BE2C (cell line): ENCODE results near the gene CTBP1.

Experiments
- DNase-seq: peaks from one replicate; pipeline ENCODE4 v3.0.0-alpha.2; 2020
- H3K27me3 ChIP-seq: fragments of 250-450 bp; sonication (Bioruptor Pico); 2 replicates; pipeline ENCODE4 v1.5.1; 2020; ENCODE audit warnings: mild to moderate bottlenecking
- H3K36me3 ChIP-seq: fragments of 250-450 bp; sonication (Bioruptor Pico); 2 replicates; pipeline ENCODE4 v1.5.1; 2020; ENCODE audit warnings: mild to moderate bottlenecking
- H3K4me1 ChIP-seq: fragments of 250-450 bp; sonication (Bioruptor Pico); 2 replicates; pipeline ENCODE4 v1.5.1; 2020
- H3K4me3 ChIP-seq: 2 replicates; pipeline ENCODE4 v1.5.1; 2011; ENCODE audit warnings: low read depth, low read length
- H3K9me3 ChIP-seq: fragments of 250-450 bp; sonication (Bioruptor Pico); 2 replicates; pipeline ENCODE4 v1.5.1; 2020
- CTCF ChIP-seq: IDR thresholded peaks from 2 replicates; pipeline ENCODE4 v1.5.1; 2012; ENCODE audit warnings: mild to moderate bottlenecking, low read depth, low read length

CTBP1 gene

GRCh38 chr4:1191621-1192020 lies 57.3 kb downstream of the CTBP1 start:
- Histone ChIP-seq H3K4me3 (no peak overlapping the region), H3K4me1 (no peaks in the 10 kb centered on the region), H3K9me3 (no peaks in the 10 kb centered on the region), H3K36me3 (no peaks in the 10 kb centered on the region), H3K27me3 (no peaks in the 10 kb centered on the region)
- TF ChIP-seq CTCF: no peak
- no peak for DNase-seq

GRCh38 chr4:1187182-1187581 lies 61.7 kb downstream of the CTBP1 start:
- Histone ChIP-seq H3K27me3 (peaks cover 9% of the 10 kb centered on the region), H3K4me3 (no peak overlapping the region), H3K36me3 (no peaks in the 10 kb centered on the region), H3K9me3 (no peaks in the 10 kb centered on the region), H3K4me1 (no peaks in the 10 kb centered on the region)
- no peak for TF ChIP-seq CTCF
- no peak for DNase-seq

DNA sequence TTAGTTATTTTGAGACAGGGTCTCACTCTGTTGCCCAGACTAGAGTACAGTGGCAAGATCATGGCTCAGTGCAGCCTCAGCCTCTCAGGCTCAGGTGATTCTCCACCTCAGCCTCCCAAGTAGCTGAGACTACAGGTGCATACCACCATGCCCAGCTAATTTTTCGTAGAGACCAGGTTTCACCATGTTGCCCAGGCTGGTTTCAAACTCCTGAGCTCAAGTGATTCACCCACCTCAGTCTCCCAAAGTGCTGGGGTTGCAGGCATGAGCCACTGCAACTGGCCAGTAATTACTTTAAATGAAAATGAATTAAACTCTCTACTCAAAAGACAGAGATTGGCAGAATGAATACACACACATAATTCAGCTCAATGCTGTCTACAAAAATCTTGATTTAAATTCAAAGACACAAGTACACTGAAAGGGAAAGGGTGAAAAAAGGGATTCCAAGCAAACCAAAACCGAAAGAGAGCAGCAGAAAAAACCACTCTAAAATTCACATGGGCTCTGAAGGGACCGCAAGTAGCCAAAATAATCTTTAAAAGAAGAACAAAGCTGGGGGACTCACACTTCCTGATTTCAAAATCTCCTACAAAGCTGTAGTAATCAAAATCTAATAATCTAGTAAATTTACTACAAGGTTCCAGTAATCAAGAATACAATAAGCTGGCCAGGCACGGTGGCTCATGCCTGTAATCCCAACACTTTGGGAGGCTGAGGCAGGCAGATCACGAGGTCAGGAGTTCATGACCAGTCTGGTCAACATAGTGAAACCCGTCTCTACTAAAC lies 64.8 kb downstream of the CTBP1 start:
- Histone ChIP-seq H3K27me3 (peaks cover 21% of the 10 kb centered on the region), H3K4me3 (no peak overlapping the region), H3K4me1 (no peaks in the 10 kb centered on the region), H3K36me3 (no peaks in the 10 kb centered on the region), H3K9me3 (no peaks in the 10 kb centered on the region)
- no peak for TF ChIP-seq CTCF
- DNase-seq: no peak

DNA sequence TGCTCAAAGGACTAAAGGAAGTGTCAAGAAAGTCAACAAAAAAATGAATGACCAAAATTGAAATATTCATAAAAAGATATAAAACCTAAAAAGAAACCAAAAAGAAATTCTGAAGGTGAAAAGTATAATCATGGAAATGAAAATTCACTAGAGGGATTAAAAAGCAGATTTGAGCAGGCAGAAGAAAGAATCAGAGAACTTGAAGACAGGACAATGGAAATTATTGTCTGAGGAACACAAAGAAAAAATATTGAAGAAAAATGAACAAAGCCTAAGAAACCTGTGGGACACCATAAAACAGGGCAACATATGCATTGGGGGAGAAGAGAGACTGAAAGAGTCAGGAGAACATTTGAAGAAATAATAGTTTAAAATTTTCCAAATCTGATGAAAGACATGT lies 66.6 kb downstream of the CTBP1 start:
- H3K4me1 ChIP-seq: no peaks in the 10 kb centered on the region
- TF ChIP-seq CTCF: no peak
- H3K4me3 ChIP-seq: no peak overlapping the region

DNA sequence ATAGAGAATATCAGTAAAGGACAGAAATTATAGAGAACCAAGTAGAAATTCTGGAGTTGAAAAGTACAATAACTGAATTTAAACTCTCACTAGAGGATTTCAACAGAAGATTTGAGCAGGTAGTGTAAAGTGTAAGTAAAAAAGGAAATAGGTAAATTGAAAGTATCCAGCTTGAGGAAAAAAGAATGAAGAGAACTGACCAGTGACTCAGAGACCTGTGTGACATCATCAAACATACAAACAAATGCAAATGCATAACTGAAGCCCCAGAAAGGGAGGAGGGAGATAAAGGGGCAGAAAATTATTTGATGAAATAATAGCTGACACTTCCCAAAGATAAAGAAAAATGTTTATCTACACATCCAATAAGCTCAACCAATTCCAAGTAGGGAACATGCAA lies 68.3 kb downstream of the CTBP1 start:
- no peak for TF ChIP-seq CTCF
- no peaks in the 10 kb centered on the region for H3K36me3 ChIP-seq
- no peak overlapping the region for H3K4me3 ChIP-seq
- H3K9me3 ChIP-seq: no peaks in the 10 kb centered on the region
- no peaks in the 10 kb centered on the region for H3K4me1 ChIP-seq
- H3K27me3 ChIP-seq: peaks cover 21% of the 10 kb centered on the region
- no peak for DNase-seq

More for the DNA sequence above, 66.6 kb downstream of the CTBP1 start:
- H3K27me3 ChIP-seq: peaks cover 21% of the 10 kb centered on the region
- DNase-seq: no peak
- H3K36me3 ChIP-seq: no peaks in the 10 kb centered on the region
- no peaks in the 10 kb centered on the region for H3K9me3 ChIP-seq

GRCh38 chr4:1179976-1180375 lies 69.0 kb downstream of the CTBP1 start:
- no peak for DNase-seq
- no peaks in the 10 kb centered on the region for H3K4me1 ChIP-seq
- no peak for TF ChIP-seq CTCF
- peaks cover 21% of the 10 kb centered on the region for H3K27me3 ChIP-seq
- no peaks in the 10 kb centered on the region for H3K9me3 ChIP-seq
- H3K36me3 ChIP-seq: no peaks in the 10 kb centered on the region
- no peak overlapping the region for H3K4me3 ChIP-seq
